ENCODE measurements around the gene CACNA1A. TPM values are rescaled to one million over a fixed set of nuclear protein-coding genes. Genes with fewer than 3 reads are reported as not detected.

The CACNA1A gene
- total and polyA plus RNA-seq, 2 of the 13 experiments (the other 11 are each of a cell fraction or from before 2014, with no cell fraction given), result not detected

- TF ChIP-seq ZNF292 (CRISPR knock-in tag; IDR thresholded peaks at IDR 0.05; ENCODE audit: borderline replicate concordance, low read depth), result no peak
- TF ChIP-seq ATAD3A (CRISPR knock-in tag; IDR thresholded peaks at IDR 0.05), result no peak
- peak; percentile 45; the same call in 1 of the 2 replicates for TF ChIP-seq SMAD3 (CRISPR knock-in tag; IDR thresholded peaks at IDR 0.05)
- TF ChIP-seq CENPX (CRISPR knock-in tag; IDR thresholded peaks at IDR 0.05), result no peak
- TF ChIP-seq SRF (IDR thresholded peaks at IDR 0.05; ENCODE audit: low read depth, low read length), result 0 out of 2 replicates have a peak, but pooled peaks have one; percentile 13
- TF ChIP-seq, protein P1, sequence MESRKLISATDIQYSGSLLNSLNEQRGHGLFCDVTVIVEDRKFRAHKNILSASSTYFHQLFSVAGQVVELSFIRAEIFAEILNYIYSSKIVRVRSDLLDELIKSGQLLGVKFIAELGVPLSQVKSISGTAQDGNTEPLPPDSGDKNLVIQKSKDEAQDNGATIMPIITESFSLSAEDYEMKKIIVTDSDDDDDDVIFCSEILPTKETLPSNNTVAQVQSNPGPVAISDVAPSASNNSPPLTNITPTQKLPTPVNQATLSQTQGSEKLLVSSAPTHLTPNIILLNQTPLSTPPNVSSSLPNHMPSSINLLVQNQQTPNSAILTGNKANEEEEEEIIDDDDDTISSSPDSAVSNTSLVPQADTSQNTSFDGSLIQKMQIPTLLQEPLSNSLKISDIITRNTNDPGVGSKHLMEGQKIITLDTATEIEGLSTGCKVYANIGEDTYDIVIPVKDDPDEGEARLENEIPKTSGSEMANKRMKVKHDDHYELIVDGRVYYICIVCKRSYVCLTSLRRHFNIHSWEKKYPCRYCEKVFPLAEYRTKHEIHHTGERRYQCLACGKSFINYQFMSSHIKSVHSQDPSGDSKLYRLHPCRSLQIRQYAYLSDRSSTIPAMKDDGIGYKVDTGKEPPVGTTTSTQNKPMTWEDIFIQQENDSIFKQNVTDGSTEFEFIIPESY (CRISPR knock-in tag; IDR thresholded peaks at IDR 0.05), result no peak
- no peak for TF ChIP-seq REPIN1 (CRISPR knock-in tag; IDR thresholded peaks at IDR 0.05; ENCODE audit: borderline replicate concordance, low read depth)
- TF ChIP-seq, protein P2, sequence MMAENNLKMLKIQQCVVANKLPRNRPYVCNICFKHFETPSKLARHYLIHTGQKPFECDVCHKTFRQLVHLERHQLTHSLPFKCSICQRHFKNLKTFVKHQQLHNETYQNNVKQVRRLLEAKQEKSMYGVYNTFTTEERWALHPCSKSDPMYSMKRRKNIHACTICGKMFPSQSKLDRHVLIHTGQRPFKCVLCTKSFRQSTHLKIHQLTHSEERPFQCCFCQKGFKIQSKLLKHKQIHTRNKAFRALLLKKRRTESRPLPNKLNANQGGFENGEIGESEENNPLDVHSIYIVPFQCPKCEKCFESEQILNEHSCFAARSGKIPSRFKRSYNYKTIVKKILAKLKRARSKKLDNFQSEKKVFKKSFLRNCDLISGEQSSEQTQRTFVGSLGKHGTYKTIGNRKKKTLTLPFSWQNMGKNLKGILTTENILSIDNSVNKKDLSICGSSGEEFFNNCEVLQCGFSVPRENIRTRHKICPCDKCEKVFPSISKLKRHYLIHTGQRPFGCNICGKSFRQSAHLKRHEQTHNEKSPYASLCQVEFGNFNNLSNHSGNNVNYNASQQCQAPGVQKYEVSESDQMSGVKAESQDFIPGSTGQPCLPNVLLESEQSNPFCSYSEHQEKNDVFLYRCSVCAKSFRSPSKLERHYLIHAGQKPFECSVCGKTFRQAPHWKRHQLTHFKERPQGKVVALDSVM (CRISPR knock-in tag; IDR thresholded peaks at IDR 0.05), result peak; percentile 85
- no peak for TF ChIP-seq ATF7-NPFF (CRISPR knock-in tag; IDR thresholded peaks at IDR 0.05; ENCODE audit: low read depth)
- TF ChIP-seq, protein P3, sequence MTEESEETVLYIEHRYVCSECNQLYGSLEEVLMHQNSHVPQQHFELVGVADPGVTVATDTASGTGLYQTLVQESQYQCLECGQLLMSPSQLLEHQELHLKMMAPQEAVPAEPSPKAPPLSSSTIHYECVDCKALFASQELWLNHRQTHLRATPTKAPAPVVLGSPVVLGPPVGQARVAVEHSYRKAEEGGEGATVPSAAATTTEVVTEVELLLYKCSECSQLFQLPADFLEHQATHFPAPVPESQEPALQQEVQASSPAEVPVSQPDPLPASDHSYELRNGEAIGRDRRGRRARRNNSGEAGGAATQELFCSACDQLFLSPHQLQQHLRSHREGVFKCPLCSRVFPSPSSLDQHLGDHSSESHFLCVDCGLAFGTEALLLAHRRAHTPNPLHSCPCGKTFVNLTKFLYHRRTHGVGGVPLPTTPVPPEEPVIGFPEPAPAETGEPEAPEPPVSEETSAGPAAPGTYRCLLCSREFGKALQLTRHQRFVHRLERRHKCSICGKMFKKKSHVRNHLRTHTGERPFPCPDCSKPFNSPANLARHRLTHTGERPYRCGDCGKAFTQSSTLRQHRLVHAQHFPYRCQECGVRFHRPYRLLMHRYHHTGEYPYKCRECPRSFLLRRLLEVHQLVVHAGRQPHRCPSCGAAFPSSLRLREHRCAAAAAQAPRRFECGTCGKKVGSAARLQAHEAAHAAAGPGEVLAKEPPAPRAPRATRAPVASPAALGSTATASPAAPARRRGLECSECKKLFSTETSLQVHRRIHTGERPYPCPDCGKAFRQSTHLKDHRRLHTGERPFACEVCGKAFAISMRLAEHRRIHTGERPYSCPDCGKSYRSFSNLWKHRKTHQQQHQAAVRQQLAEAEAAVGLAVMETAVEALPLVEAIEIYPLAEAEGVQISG (CRISPR knock-in tag; IDR thresholded peaks at IDR 0.05), result peak; percentile 42; the same call in 1 of the 2 replicates
- TF ChIP-seq ZNF280B (CRISPR knock-in tag; IDR thresholded peaks at IDR 0.05; ENCODE audit: borderline replicate concordance), result peak; percentile 60; the same call in 1 of the 2 replicates
- no peak for TF ChIP-seq NFYB (CRISPR knock-in tag; IDR thresholded peaks at IDR 0.05)
- TF ChIP-seq ZNF616 (CRISPR knock-in tag; IDR thresholded peaks at IDR 0.05; ENCODE audit: low read depth), result no peak
- TF ChIP-seq ZNF331 (CRISPR knock-in tag; IDR thresholded peaks at IDR 0.05), result no peak
- no peak for TF ChIP-seq SMAD9 (CRISPR knock-in tag; IDR thresholded peaks at IDR 0.05)
- no peak for TF ChIP-seq CHD4 (IDR thresholded peaks at IDR 0.05; ENCODE audit: borderline replicate concordance, low read length)
- no peak for TF ChIP-seq HDAC1 (CRISPR knock-in tag; IDR thresholded peaks at IDR 0.05)
- TF ChIP-seq PHF21A (CRISPR knock-in tag; IDR thresholded peaks at IDR 0.05), result no peak
- TF ChIP-seq IKZF1 (IDR thresholded peaks at IDR 0.05), result no peak
- TF ChIP-seq RAD21 (CRISPR knock-in tag; IDR thresholded peaks at IDR 0.05), result peak; percentile 51
- TF ChIP-seq MIER3 (CRISPR knock-in tag; IDR thresholded peaks at IDR 0.05; ENCODE audit: borderline replicate concordance), result 0 out of 2 replicates have a peak, but pooled peaks have one; percentile 55
- TF ChIP-seq CC2D1A (CRISPR knock-in tag; IDR thresholded peaks at IDR 0.05), result no peak
- no peak for TF ChIP-seq NR2C2 (CRISPR knock-in tag; IDR thresholded peaks at IDR 0.05; ENCODE audit: borderline replicate concordance)
These were observed 310.6 kb downstream of the CACNA1A start (continued) for GRCh38 chr19:13195678-13196077.

All from HepG2 (cell line).